HCT116 (cell line): ENCODE data around the gene SLC23A1. TPM values are rescaled to one million over a fixed set of nuclear protein-coding genes. Genes with fewer than 3 reads are reported as not detected.

Experiments
- ATAC-seq: fragments of 200-7000 bp; cut with Tn5 transposase; 2 replicates; pipeline ENCODE4 v1.9.1; 2020; ENCODE audit warnings: mild to moderate bottlenecking, moderate library complexity
- BruUV-seq: library from RNA; stranded (reverse); fragments of 400-500 nt; replicated peaks from 2 replicates; lab custom pipeline; 2021; lab: Mats Ljungman, UMichigan
- CTCF ChIA-PET: fragments of 300-600 bp; sonication (Branson Sonifier 250); formaldehyde crosslinking; loops from one replicate; lab custom pipeline; 2021; ENCODE audit warnings: antibody characterized with exemption; lab: Charles Lee
- POLR2A ChIA-PET: fragments of 300-600, 350-600 bp; sonication (Branson Sonifier 250); formaldehyde crosslinking; loops from one replicate; lab custom pipeline; 2021; ENCODE audit warnings: antibody characterized with exemption; lab: Charles Lee
- RAD21 ChIA-PET, 2 experiments: fragments of 300-600 bp; sonication (Branson Sonifier 250); formaldehyde crosslinking; loops; one replicate each; lab custom pipeline; 2023; ENCODE audit warnings: low total read pairs in 2 of 2; ENCODE audit not compliant: uncharacterized antibody in 2 of 2, unreplicated experiment in 2 of 2, low non-redundant PET in 1 of 2; lab: Charles Lee
- DNase-seq: peaks from one replicate; pipeline ENCODE4 v3.0.0-alpha.2; 2010; ENCODE audit warnings: low read depth, low spot score
- H2AFZ ChIP-seq: fragments of 200-600 bp; shearing (Covaris generic), sonication (generic); 2 replicates; pipeline ENCODE4 v1.6.1; 2017; ENCODE audit warnings: low read depth, mixed run types, mixed read lengths, antibody characterized with exemption, low read length; ENCODE audit not compliant: poor library complexity, severe bottlenecking
- H3K27ac ChIP-seq: 2 replicates; pipeline ENCODE4 v1.5.1; 2012; ENCODE audit warnings: low read depth, low read length
- H3K27me3 ChIP-seq: fragments of 200-600 bp; sonication (generic); 2 replicates; pipeline ENCODE4 v1.6.1; 2016; ENCODE audit warnings: mixed run types, low read length, mixed read lengths; ENCODE audit not compliant: insufficient read depth
- H3K36me3 ChIP-seq, 2 experiments: fragments of 200-500 bp in 1 of 2; fragments of 200-600 bp in 1 of 2; sonication (Bioruptor generic) in 1 of 2; sonication (generic) in 1 of 2; 2 replicates each; pipeline versions ENCODE4 v1.5.1 to v1.6.1; 2014 to 2016; ENCODE audit warnings: low read length in 2 of 2, inconsistent platforms in 1 of 2, mixed read lengths in 1 of 2, mixed run types in 1 of 2; ENCODE audit not compliant: insufficient read depth in 2 of 2, control insufficient read depth in 1 of 2
- H3K4me1 ChIP-seq, 2 experiments: fragments of 200-600 bp in 1 of 2; sonication (generic) in 1 of 2; 2 replicates each; pipeline versions ENCODE4 v1.5.1 to v1.6.1; 2012 to 2017; ENCODE audit warnings: low read length in 2 of 2, inconsistent platforms in 1 of 2, mild to moderate bottlenecking in 1 of 2, mixed read lengths in 1 of 2, mixed run types in 1 of 2, moderate library complexity in 1 of 2; ENCODE audit not compliant: insufficient read depth in 2 of 2, control insufficient read depth in 1 of 2
- H3K4me2 ChIP-seq: fragments of 200-600 bp; sonication (generic); 2 replicates; pipeline ENCODE4 v1.6.1; 2017; ENCODE audit warnings: mixed run types, low read length, mixed read lengths
- H3K4me3 ChIP-seq, 2 experiments: fragments of 200-600 bp in 1 of 2; sonication (generic) in 1 of 2; replicated peaks in 1 of 2; 2 replicates each; pipeline ENCODE4 v1.5.1; 2011 to 2016; ENCODE audit warnings: low read length in 2 of 2, control low read depth in 1 of 2, low read depth in 1 of 2, mild to moderate bottlenecking in 1 of 2, mixed read lengths in 1 of 2, mixed run types in 1 of 2
- H3K79me2 ChIP-seq: fragments of 200-600 bp; sonication (generic); 2 replicates; pipeline ENCODE4 v1.6.1; 2017; ENCODE audit warnings: mild to moderate bottlenecking, mixed run types, low read length, moderate library complexity, mixed read lengths; ENCODE audit not compliant: insufficient read depth
- H3K9ac ChIP-seq: fragments of 200-600 bp; sonication (generic); 2 replicates; pipeline ENCODE4 v1.6.1; 2016; ENCODE audit warnings: low read length, mixed read lengths
- H3K9me2 ChIP-seq: fragments of 200-600 bp; sonication (generic), shearing (Covaris generic); 2 replicates; pipeline ENCODE4 v1.6.1; 2017; ENCODE audit warnings: mixed run types, mild to moderate bottlenecking, moderate library complexity; ENCODE audit not compliant: insufficient read depth
- H3K9me3 ChIP-seq, 2 experiments: fragments of 200-500 bp in 1 of 2; fragments of 200-600 bp in 1 of 2; sonication (Bioruptor generic) in 1 of 2; sonication (generic) in 1 of 2; 2 replicates each; pipeline ENCODE4 v1.6.1; 2014 to 2017; ENCODE audit warnings: low read length in 2 of 2, mixed read lengths in 2 of 2, inconsistent platforms in 1 of 2, low read depth in 1 of 2, mild to moderate bottlenecking in 1 of 2, mixed run types in 1 of 2, moderate library complexity in 1 of 2; ENCODE audit not compliant: control insufficient read depth in 1 of 2, insufficient read depth in 1 of 2
- H4K20me1 ChIP-seq: fragments of 200-600 bp; sonication (generic), shearing (Covaris generic); 2 replicates; pipeline ENCODE4 v1.6.1; 2017; ENCODE audit warnings: mixed run types, mild to moderate bottlenecking, moderate library complexity; ENCODE audit not compliant: insufficient read depth
- CBX3 ChIP-seq: IDR thresholded peaks from 2 replicates; pipeline ENCODE4 v1.6.1; 2012; ENCODE audit warnings: low read depth
- CEBPB ChIP-seq: IDR thresholded peaks from 2 replicates; pipeline ENCODE4 v1.6.1; 2012; ENCODE audit warnings: low read depth
- CTCF ChIP-seq, 3 experiments: fragments of 200-600 bp in 1 of 3; sonication (generic) in 1 of 3; IDR thresholded peaks in 2 of 3; conservative IDR thresholded peaks in 1 of 3; 2 replicates each; pipeline ENCODE4 v1.5.1; 2012 to 2017; ENCODE audit warnings: low read depth in 2 of 3, low read length in 2 of 3, antibody characterized with exemption in 1 of 3, borderline replicate concordance in 1 of 3, control low read depth in 1 of 3, mild to moderate bottlenecking in 1 of 3, mixed read lengths in 1 of 3, mixed run types in 1 of 3, moderate library complexity in 1 of 3; ENCODE audit not compliant: insufficient read depth in 1 of 3
- ELF1 ChIP-seq: IDR thresholded peaks from 2 replicates; pipeline ENCODE4 v1.6.1; 2012; ENCODE audit warnings: low read depth, borderline replicate concordance
- EZH2phosphoT487 ChIP-seq: fragments of 200-600 bp; IDR thresholded peaks from 2 replicates; pipeline ENCODE4 v1.6.1; 2018; ENCODE audit warnings: antibody characterized with exemption, borderline replicate concordance
- FOSL1 ChIP-seq: IDR thresholded peaks from 2 replicates; pipeline ENCODE4 v1.6.1; 2012; ENCODE audit warnings: low read depth
- MAX ChIP-seq: IDR thresholded peaks from 2 replicates; pipeline ENCODE4 v1.6.1; 2012
- POLR2AphosphoS5 ChIP-seq: IDR thresholded peaks from 2 replicates; pipeline ENCODE4 v1.6.1; 2011; ENCODE audit warnings: mild to moderate bottlenecking, low read depth, low read length, moderate library complexity
- SP1 ChIP-seq: IDR thresholded peaks from 2 replicates; pipeline ENCODE4 v1.6.1; 2012; ENCODE audit warnings: low read depth
- SRF ChIP-seq: IDR thresholded peaks from 2 replicates; pipeline ENCODE4 v1.6.1; 2012; ENCODE audit warnings: low read depth
- TCF7L2 ChIP-seq: IDR thresholded peaks from 2 replicates; pipeline ENCODE4 v1.7.0; 2011; ENCODE audit warnings: borderline replicate concordance, inconsistent platforms; ENCODE audit not compliant: insufficient read depth, insufficient read length; ENCODE audit errors: extremely low read depth
- YY1 ChIP-seq: IDR thresholded peaks from 2 replicates; pipeline ENCODE4 v1.6.1; 2011; ENCODE audit warnings: low read length, low read depth, moderate library complexity, mild to moderate bottlenecking; ENCODE audit not compliant: insufficient replicate concordance; ENCODE audit errors: extremely low read depth
- ZFX ChIP-seq: fragments of 450-650 bp; IDR thresholded peaks from 2 replicates; pipeline ENCODE4 v1.6.1; 2017
- ZNF274 ChIP-seq: fragments of 200-500 bp; sonication (Bioruptor generic); IDR thresholded peaks from 2 replicates; pipeline ENCODE4 v1.6.1; 2014; ENCODE audit warnings: mild to moderate bottlenecking, low read depth, low read length, inconsistent platforms
- intact Hi-C: fragments of 100-400 bp; cut with micrococcal nuclease; formaldehyde crosslinking; loops from 2 replicates; pipeline ENCODE4 v1.10.0; 2022
- total RNA-seq: library from RNA; stranded (reverse); gene quantifications from one replicate; pipeline ENCODE4 v1.2.1, GENCODE V29; 2021; ENCODE audit not compliant: unreplicated experiment
- TF ChIP-seq, protein P1 (sequence below): IDR thresholded peaks from 2 replicates; pipeline ENCODE4 v1.6.1; 2011; ENCODE audit warnings: mild to moderate bottlenecking, low read length, moderate library complexity; ENCODE audit not compliant: insufficient replicate concordance; ENCODE audit errors: extremely low read depth
- TF ChIP-seq, protein P2 (sequence below): IDR thresholded peaks from 2 replicates; pipeline ENCODE4 v1.6.1; 2012; ENCODE audit warnings: low read depth
- TF ChIP-seq, protein P3 (sequence below): IDR thresholded peaks from 2 replicates; pipeline ENCODE4 v1.6.1; 2012

SLC23A1 gene
- total RNA-seq, 1 experiment from 2014 or later: not detected

DNA sequence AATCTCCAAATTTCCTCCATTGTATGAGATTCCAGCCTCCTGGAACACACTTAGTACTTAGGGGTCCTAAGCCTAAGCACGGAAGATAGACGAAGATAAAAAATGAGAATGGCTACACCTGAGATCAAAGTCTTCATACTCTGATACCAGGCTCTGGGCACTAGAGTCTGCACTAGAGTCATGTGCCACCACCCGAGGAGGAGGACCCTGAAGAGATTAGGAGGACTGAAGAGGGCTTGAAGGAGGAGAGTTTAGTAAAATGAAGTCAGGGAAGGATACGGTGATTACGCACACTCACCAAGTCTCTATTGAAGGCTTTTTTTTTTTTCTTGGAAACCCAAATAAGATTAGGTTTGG, 21.4 kb upstream of the SLC23A1 start:
- CTCF ChIA-PET: interaction anchor here (0.7 to 1.0 kb wide), 3 partner anchors 11 to 564 kb away, joined by 3 to 4 read pairs (median 3); no protein-coding TSS in a partner anchor
- POLR2A ChIA-PET: interaction anchor here (1.0 kb wide), 1 partner anchor 12 kb away, joined by 4 read pairs; no protein-coding TSS in a partner anchor
- ATAC-seq (peak; percentile 2; the same call in 1 of the 2 replicates), DNase-seq (no peak)
- H3K9me2 ChIP-seq: no peaks in the 10 kb centered on the region
- H3K4me3 ChIP-seq: peak overlapping the region; percentile 49 to 58
- peak overlapping the region; percentile 70 for H3K4me2 ChIP-seq
- no peaks in the 10 kb centered on the region for H3K36me3 ChIP-seq
- BruUV-seq: TSS peak; percentile 75
- H3K9me3 ChIP-seq: no peaks in the 10 kb centered on the region
- H3K4me1 ChIP-seq: peaks cover 11 to 19% of the 10 kb centered on the region in 2 experiments
- peak overlapping the region; percentile 41 for H2AFZ ChIP-seq
- RAD21 ChIA-PET: no interaction called here
- H3K9ac ChIP-seq: peak overlapping the region; percentile 64
- H3K27ac ChIP-seq: peak overlapping the region; percentile 92
- TF ChIP-seq SP1 (no peak), FOSL1 (no peak), ZFX (no peak), ZNF274 (no peak), CTCF (IDR thresholded peaks at IDR 0.05 in 2 of 3, conservative IDR thresholded peaks at IDR 0.05 in 1 of 3; ENCODE audit: borderline replicate concordance in 1 of 3, insufficient read depth in 1 of 3, low read depth in 2 of 3, low read length in 2 of 3) (no peak), CBX3 (no peak), TCF7L2 (no peak), POLR2AphosphoS5 (no peak), CEBPB (no peak), EZH2phosphoT487 (no peak), MAX (no peak), YY1 (no peak), SRF (no peak), ELF1 (no peak)
- TF ChIP-seq, protein P1, sequence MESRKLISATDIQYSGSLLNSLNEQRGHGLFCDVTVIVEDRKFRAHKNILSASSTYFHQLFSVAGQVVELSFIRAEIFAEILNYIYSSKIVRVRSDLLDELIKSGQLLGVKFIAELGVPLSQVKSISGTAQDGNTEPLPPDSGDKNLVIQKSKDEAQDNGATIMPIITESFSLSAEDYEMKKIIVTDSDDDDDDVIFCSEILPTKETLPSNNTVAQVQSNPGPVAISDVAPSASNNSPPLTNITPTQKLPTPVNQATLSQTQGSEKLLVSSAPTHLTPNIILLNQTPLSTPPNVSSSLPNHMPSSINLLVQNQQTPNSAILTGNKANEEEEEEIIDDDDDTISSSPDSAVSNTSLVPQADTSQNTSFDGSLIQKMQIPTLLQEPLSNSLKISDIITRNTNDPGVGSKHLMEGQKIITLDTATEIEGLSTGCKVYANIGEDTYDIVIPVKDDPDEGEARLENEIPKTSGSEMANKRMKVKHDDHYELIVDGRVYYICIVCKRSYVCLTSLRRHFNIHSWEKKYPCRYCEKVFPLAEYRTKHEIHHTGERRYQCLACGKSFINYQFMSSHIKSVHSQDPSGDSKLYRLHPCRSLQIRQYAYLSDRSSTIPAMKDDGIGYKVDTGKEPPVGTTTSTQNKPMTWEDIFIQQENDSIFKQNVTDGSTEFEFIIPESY: no peak
- TF ChIP-seq, protein P2, sequence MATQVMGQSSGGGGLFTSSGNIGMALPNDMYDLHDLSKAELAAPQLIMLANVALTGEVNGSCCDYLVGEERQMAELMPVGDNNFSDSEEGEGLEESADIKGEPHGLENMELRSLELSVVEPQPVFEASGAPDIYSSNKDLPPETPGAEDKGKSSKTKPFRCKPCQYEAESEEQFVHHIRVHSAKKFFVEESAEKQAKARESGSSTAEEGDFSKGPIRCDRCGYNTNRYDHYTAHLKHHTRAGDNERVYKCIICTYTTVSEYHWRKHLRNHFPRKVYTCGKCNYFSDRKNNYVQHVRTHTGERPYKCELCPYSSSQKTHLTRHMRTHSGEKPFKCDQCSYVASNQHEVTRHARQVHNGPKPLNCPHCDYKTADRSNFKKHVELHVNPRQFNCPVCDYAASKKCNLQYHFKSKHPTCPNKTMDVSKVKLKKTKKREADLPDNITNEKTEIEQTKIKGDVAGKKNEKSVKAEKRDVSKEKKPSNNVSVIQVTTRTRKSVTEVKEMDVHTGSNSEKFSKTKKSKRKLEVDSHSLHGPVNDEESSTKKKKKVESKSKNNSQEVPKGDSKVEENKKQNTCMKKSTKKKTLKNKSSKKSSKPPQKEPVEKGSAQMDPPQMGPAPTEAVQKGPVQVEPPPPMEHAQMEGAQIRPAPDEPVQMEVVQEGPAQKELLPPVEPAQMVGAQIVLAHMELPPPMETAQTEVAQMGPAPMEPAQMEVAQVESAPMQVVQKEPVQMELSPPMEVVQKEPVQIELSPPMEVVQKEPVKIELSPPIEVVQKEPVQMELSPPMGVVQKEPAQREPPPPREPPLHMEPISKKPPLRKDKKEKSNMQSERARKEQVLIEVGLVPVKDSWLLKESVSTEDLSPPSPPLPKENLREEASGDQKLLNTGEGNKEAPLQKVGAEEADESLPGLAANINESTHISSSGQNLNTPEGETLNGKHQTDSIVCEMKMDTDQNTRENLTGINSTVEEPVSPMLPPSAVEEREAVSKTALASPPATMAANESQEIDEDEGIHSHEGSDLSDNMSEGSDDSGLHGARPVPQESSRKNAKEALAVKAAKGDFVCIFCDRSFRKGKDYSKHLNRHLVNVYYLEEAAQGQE: no peak
- TF ChIP-seq, protein P3, sequence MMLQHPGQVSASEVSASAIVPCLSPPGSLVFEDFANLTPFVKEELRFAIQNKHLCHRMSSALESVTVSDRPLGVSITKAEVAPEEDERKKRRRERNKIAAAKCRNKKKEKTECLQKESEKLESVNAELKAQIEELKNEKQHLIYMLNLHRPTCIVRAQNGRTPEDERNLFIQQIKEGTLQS: no peak
- H3K27me3 ChIP-seq: no peaks in the 10 kb centered on the region
- no peaks in the 10 kb centered on the region for H4K20me1 ChIP-seq
- no peaks in the 10 kb centered on the region for H3K79me2 ChIP-seq
- intact Hi-C loops: no loop called here
